EL (cell line): ENCODE measurements around the gene RCOR3.

Source experiments
- DNase-seq: peaks from one replicate; pipeline ENCODE4 v3.0.0-alpha.2; 2016

Gene RCOR3

GRCh38 chr1:211326140-211326527, 67.0 kb downstream of the RCOR3 start:
- no peak for DNase-seq

GRCh38 chr1:211326528-211327345, 67.6 kb downstream of the RCOR3 start, which contains the start of gene TRAF5:
Gene TRAF5 (plus strand): TSS chr1:211326833. CDS start chr1:211353240, 26,407 bp downstream.
- peak; percentile 63 for DNase-seq

GRCh38 chr1:211327346-211327921, 68.3 kb downstream of the RCOR3 start:
- peak; percentile 67 for DNase-seq

- DNase-seq, result no peak
Observed at GRCh38 chr1:211328084-211328694, 69.0 kb downstream of the RCOR3 start.

GRCh38 chr1:211328866-211329475, 69.8 kb downstream of the RCOR3 start:
- DNase-seq, result no peak

- no peak for DNase-seq
Observed at GRCh38 chr1:211329764-211330201, 70.6 kb downstream of the RCOR3 start.

GRCh38 chr1:211330282-211330936, 71.2 kb downstream of the RCOR3 start:
- DNase-seq, result no peak

GRCh38 chr1:211331011-211331709, 72.0 kb downstream of the RCOR3 start:
- peak; percentile 45 for DNase-seq

- no peak for DNase-seq
Observed at GRCh38 chr1:211332036-211332616, 73.0 kb downstream of the RCOR3 start.

- DNase-seq, result peak; percentile 29
Observed at GRCh38 chr1:211332830-211333229, 73.7 kb downstream of the RCOR3 start.

- DNase-seq, result no peak
Observed at GRCh38 chr1:211333906-211334305, 74.7 kb downstream of the RCOR3 start.

- DNase-seq, result no peak
Observed at GRCh38 chr1:211334986-211335385, 75.8 kb downstream of the RCOR3 start.

- no peak for DNase-seq
Observed at GRCh38 chr1:211335522-211336157, 76.5 kb downstream of the RCOR3 start.

GRCh38 chr1:211336161-211336560, 77.0 kb downstream of the RCOR3 start:
- no peak for DNase-seq

GRCh38 chr1:211336775-211337174, 77.6 kb downstream of the RCOR3 start:
- no peak for DNase-seq

- DNase-seq, result no peak
Observed at GRCh38 chr1:211337430-211338223, 78.5 kb downstream of the RCOR3 start.

- no peak for DNase-seq
Observed at GRCh38 chr1:211338224-211338620, 79.1 kb downstream of the RCOR3 start.

GRCh38 chr1:211339631-211340041, 80.5 kb downstream of the RCOR3 start:
- DNase-seq, result no peak

GRCh38 chr1:211340622-211341507, 81.7 kb downstream of the RCOR3 start:
- no peak for DNase-seq
